ENCODE results near the gene ADORA3.
"Not testable (repeated sequence)": the region's sequence is repeated elsewhere in the genome, so short reads cannot be mapped to it uniquely, and the experiment has no call there.

The ADORA3 gene

DNA sequence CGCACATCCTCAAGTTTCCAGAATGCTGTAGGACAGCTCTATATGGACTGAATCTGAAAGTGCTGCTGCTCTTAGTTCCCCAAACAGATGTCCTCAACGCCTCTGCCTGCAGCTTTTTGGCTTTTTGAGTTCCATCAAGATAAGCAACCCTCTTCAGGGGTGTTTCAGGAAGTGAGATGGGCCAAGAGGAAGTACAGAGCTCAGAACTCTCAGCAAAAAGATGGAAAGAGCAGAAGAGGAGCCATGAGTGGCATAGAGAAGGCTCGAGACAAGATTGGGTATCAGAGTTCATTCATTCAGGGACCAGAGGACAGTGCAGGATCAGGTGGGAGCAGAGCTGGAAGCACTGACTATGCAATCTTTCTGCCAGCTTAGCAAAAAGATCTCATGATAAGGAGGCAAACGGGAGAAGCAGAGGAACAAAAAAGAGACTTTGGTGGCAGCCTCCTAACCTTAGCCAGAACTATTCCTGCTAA lies at the start of gene ADORA3, which contains the start of gene TMIGD3:
Gene ADORA3, minus strand, starts transcription at position 49 of the 476 bp plus-strand sequence. CDS start 279 bp downstream, outside the sequence.
Gene TMIGD3, minus strand, starts transcription at position 49 of the 476 bp plus-strand sequence. CDS start 279 bp downstream, outside the sequence.
- no peak for DNase-seq (ENCODE audit: low read depth)

DNA sequence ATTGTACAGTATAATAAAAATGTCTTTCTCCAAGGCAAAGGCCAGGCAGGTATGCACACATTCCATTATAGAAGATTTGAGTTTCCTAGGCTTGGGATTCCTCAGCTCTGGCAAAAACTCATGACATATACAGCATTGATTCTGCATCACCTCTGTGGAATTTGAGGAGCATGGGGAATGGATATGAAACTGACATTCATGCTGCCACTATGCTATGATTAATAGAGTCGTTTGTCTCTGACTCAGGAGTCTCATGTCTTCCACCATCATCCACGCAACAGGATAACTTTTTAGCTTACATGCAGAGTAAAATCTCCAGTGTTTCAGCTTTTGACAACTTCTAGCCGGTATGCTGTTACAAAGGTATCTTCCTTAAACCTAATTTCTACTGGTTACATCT lies 49.8 kb upstream of the ADORA3 start:
- DNase-seq (ENCODE audit: low read depth) = no peak

DNA sequence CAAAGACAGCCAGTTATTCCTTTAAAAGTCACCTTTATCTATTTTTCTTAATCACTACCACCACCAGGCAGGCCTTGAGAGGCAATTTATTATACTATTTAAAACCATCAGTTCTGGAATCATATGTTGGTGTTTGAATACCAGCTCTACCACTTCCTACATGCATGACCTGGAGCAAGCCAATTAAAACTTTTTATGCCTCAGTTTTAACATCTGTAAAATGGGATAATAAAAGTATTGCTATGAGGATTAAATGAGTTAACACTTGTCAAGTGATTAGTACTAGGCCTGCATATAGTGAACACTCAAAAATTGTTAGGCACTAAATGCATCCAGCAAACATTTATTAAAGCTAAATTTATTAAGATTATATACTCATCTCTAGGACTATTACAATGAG lies 49.2 kb upstream of the ADORA3 start:
- DNase-seq (ENCODE audit: low read depth) = no peak

DNA sequence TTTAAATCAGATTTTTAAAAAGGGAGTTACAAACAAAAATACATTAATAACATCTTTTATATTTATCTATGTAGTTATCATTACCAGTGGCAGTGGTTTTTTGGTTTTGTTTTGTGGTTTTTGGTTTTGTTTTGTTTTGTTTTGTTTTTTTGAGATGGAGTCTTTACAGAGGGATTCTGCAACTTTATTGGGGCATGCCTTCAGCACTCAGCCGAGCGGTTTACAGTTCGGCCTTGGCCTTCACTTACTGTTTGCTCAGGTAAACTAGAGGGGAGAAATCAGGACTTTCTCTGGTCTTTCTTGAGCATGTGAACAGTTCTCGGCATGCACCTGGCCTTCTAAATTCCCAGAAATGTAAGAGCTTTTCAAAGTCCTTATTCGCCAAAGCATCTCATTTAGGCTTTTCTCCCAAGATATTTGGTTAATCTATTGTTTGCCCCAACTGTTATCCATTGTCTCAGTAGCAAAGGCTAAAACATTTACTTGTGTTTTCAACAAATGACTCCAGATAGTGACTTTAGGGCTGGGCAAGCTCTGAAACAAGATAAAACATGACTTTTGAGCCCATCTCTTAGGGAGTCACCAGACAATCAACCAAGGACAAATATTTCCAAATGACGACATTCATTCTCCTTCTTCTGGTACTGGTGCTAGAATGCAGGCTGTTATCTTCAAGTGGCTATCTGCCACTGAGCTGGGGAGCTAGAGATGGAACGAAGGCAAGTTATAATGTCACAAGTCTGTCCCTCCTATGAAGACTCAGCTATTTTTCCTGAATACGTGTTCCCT lies 48.4 kb upstream of the ADORA3 start:
- DNase-seq (ENCODE audit: low read depth) = no peak

DNA sequence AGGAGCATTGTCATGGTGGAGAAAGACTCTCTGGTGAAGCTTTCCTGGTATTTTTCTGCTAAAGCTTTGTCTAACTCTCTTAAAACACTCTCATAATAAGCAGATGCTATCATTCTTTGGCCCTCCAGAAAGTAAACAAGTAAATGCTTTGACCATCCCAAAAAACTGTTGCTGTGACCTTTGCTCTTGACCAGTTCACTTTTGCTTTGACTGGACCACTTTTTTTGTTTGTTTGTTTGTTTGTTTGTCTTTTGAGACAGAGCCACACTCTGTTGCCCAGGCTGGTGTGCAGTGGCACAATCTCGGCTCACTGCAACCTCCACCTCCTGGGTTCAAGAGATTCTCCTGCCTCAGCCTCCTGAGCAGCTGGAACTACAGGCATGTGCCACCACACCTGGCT lies 44.4 kb upstream of the ADORA3 start:
- not testable (repeated sequence) for DNase-seq (ENCODE audit: low read depth)

DNA sequence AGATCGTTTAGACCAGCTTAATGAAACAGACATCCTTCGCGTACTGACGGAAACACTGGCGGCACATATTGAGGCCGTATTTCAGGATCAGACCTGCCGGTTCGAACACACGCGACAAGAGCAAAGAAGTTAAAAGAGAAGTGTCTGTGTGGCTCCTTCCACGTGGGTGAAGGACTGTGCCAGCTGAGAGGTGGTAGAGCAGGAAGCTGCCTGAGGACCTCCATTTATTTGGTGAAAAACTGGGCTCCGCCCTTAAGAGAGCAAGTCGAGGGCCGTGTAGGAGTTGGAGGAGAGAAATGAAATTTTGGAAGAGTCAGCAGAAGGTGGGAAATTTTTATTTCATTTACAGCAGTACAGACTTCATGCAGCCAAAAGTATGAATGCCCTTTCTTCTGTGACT lies 38.8 kb upstream of the ADORA3 start:
- DNase-seq (ENCODE audit: low read depth) = no peak

DNA sequence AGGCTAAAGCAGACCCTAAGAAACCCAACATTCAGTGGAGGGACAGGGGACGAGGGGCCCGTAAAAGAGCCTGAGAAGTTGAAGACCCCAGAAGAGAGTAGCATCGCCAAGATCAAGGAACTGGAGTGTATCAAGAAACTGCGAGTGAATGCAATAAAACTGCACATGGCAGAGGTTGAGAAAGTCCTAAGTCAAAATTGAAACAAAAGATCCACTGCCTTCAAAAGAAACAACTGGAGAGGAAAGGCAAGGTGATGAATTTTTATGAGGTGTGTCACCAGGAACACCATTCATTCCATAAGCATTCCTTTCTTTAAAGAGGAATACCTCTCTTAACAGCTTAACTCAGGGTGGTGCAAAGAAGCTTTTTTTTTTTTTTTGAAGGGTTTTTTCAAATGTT lies 38.3 kb upstream of the ADORA3 start:
- DNase-seq (ENCODE audit: low read depth) = no peak

DNA sequence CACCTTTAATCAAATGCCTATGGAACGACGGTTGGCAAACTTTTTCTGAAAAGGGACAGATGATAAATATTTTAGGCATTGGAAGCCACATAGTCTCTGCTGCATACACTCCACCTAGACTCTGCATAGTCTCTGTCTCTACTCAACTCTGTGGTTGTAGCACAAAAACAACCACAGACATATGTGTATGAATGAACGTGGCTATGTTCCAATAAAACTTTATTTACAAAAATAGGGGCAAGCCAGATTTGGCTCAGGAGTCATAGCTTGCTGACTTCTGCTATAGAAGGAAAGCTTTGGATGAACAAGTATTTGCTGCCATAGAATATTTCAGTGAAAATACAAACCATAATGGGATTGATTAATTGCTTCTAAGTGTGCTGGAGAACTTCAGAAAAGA lies 37.5 kb upstream of the ADORA3 start:
- DNase-seq (ENCODE audit: low read depth) = no peak

DNA sequence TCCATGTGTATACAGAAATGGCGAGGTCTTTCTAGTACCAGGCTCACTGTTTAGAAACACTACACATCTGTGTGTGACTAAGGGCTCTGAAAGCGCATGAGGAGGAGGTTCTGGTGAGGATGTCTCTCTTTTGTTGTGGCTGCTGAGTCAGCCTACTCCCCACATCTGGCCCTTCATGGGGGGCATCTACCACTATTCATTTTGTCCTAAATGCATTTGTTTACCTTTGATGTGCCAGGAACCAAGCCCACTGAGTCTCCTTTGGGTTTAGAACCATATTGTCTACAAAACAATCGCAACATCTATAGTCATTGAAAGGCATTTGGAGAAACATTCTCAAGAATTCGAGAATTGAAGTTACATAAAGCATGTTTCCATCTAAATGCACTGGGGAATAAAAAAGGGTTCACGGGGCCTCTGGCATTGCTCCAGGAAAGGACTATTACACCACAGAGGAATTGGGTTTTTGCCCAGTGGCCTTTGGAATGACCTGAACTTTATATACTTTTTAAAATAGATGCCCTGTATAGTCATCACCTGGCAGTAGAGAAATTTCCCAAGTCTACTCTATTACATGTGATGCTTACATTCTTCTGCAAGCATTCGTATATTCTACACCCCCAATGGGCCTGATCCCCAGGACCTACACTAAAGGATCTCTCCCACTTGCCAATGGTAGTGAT lies 35.1 kb upstream of the ADORA3 start:
- no peak for DNase-seq (ENCODE audit: low read depth)

DNA sequence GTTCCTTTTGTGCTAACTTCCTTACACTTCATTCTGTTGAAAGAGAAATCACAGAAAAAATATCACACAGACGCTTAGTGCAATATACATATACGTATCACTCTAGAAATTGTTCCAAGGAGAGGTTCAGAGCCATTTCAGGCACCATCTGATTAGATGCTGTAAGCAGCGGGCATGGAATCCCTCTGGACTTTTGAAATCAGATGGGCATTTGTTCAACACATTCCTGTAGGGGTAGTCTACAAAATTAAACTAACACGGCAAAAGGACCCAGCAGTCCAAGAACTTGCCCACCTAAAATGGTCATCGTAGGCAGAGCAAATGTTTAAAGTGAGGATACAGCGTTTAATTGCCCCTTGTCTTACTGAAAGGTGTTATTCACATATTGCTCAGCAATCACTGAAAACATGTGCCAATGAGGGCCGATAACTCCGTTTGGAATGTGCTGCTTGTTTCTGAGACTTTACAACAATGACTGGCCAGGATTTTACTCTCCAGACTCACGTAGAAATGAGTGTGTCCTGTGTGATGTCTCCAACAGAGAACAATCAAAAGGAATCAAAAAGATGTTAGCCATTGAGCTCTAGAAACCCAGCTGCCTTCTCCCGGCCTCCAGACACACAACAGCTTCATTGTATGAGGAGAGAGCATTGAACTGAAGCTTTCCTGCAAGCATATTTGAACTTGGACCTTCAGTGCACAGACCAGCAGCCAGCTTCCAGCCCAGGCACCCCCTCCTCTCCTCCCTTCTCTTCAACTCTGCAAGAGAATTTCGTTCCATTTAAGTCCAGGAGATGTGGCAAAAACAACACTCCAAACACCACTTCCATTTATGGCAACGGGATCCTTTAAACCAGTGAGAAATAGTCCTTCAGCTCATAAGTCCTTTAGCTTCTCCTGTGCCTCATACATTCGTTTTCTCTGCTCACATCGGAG lies 32.1 kb upstream of the ADORA3 start:
- no peak for DNase-seq (ENCODE audit: low read depth)

DNA sequence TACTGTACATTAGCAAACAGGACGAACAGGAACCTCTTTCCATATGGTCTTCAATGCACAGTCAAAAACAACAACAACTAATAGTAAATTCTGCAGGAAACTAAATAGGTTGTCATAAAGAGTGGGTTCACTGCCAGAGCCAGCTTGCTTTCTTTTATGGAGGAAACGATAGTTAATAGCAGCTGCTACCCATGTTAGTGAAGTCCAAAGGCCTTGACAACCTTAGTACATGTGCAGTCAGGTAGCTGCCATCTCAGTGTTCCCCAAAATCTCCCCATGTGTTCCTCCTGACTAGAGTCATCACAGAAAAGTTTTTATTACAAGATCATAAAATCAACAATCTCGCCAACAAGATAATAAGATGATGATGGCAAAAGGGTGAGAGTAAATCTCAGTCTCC lies 16.6 kb upstream of the ADORA3 start:
- DNase-seq (ENCODE audit: low read depth) = no peak

DNA sequence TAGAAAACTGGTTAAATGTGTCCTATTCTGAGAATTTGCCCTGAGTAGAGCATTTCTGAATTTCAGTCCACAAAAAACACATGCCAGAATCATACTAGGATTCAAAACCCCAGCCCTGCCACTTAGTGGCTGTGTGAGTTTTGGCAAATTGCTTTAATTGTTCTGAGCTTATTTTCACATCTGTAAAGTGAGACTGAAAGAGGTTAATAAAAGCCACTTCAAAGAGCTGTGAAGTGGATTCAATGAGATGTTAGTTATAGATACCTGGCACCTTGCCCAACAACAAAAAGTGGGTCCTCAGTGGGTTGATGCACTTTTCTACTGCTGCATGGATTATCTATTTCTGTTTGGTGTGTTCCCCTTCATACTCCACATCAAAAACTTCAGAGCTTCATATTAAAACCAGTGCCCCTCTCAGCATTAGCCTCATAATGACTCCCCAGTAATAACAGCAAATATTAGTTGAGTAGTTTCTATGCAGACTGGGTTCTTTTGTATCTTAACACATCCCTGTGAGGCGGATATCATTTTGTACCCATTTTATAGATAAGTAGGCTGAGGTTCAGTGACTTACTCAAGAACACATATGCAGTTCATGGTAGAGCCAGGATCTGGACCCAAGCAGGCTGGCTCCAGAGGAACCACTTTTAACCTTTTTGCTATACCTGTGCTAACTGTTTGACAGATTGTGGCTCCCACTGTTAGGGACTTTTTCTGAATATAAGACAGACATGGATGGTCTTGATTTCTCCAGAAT lies 14.2 kb upstream of the ADORA3 start:
- no peak for DNase-seq (ENCODE audit: low read depth)

DNA sequence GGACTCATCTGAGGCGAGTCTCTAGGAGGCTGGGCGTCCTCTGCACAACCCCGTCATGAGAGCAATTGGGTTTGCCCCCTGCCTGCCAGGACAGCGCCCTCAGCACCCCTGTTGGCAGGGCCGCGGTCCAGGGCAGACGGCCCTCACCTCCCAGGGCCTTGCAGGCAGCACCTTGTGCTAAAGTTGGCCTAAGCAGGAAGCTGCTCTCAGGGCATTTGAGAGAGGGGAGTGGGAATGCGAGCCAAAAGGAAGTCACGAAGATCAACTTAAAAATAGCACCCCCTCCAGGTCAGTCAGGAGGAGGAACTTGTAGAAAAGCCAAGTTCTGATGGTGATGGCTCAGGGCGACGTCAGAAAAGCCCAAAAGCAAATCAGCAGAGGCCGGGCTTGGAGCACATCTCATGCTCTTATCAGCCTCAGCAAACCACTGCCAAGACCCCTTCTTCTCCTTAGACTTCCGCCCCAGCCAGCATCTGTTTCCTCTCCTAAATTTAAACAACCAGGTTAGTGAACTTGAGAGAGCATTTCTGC lies 12.6 kb upstream of the ADORA3 start:
- DNase-seq (ENCODE audit: low read depth) = no peak

DNA sequence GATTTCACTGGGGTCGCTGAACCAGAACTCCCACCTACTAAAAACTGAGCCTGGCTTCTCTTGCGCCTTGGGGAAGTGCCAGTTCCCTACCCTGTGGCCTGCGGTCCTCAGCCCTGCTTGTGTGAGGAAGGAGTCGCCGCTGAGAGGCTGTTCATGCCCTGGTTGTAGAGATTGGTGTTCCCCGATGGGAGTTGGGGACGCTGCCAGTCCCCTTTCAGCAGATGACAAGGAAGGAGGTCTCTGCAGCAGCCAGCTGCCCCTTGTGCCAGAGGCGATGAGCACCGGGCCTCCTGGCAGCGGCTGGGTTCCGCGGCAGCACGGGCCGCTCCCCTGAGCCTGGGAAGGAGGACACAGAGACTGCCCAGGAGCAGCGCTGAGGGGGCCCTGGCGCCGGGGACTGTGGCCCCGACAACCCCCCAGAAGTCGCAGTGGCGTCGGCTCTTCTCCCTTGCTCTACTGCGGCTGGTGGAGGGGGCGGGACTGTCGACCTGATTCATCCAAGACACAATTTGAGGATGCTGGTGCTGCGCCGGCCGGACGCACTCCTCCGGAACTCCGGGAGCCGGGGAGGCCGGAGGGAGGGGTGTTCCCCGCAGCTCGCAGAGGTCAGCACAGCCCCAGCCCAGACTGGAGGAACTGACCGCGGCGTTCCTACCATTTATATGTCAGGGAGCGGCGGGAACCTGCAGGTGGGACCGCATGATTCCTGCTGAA lies 12.0 kb upstream of the ADORA3 start:
- no peak for DNase-seq (ENCODE audit: low read depth)

DNA sequence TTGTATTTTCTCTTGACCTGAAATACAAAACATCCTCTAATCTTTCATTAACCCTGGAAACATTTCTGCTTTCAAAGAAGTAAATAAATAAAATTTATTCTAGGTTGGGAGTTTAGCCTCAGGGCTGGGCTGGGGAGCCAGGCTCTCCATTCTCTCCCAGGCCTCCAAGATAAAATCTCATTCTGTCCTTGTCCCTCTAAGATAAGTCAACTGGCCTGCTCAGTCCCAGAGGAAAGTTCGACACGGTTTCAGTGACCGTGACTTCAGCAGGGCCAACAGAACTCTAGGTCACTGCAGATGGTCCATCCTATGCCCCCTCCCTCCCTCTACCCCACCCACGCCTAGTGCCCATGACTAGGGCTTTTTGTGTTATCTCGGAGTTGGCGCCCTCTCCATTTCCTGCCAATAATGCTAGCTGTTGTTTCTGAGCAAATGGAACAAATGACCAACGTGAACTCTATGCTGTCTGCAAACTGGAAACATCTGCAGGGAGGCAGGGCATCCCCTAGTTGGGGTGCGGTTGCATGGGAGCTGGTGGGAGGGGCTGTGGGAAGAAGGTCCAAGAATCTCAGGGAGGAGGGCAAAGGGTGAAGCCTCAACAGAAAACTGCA lies 10.1 kb upstream of the ADORA3 start:
- no peak for DNase-seq (ENCODE audit: low read depth)

DNA sequence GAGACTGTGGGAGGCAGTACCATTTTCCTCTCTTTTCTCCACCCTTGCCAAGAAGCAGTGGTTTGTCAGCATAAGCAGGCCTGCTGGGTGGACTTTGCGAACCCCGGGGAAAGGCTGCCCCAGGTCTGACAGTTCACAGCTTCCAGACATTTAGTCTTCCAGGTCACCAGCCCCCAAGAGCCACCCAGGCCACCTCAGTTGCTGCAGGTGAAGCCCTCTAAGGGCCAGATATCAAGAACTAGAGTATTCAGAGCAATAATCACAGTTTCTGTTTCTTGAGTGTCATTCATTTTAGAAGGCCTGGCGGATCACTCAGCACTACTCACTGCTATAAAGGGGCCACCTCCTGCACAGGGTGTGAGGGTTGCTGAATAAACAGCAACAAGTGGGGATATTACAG lies 9.5 kb upstream of the ADORA3 start:
- DNase-seq (ENCODE audit: low read depth) = no peak

DNA sequence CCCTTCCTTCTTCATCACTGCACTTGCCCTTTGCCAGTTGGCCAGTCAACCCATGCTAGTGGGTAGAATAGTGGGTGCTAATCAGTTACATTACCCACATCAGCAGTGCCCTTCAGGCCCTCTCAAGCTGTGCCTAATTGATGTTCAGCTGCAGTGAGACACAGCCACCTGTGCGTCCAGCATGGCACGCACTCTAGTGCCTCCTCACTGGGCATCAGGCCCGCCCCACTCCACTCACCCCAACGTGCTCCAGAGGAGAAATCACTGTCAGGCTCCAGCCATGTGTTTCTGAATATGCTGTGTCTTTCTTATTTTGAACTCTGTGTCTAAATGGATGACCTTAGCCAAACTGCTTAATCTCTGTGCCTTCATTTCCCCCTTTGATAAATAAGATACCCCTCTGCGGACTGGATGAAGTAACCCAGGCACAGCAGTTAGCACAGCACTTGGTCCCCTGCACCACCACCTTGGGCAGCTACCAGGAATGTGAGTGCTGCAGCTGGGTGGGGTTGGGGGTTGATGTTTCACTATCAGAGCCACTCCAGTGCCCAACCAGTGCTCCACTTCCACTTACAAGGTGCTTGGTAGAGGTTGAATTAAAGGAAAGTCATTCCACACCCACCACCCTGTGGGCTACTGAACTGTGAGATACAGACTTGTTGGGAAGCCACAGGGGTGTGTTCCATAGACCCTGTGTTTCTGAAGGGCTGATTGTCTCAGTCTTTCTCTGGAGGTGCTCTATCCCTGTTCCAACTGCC lies 8.9 kb upstream of the ADORA3 start:
- no peak for DNase-seq (ENCODE audit: low read depth)

DNA sequence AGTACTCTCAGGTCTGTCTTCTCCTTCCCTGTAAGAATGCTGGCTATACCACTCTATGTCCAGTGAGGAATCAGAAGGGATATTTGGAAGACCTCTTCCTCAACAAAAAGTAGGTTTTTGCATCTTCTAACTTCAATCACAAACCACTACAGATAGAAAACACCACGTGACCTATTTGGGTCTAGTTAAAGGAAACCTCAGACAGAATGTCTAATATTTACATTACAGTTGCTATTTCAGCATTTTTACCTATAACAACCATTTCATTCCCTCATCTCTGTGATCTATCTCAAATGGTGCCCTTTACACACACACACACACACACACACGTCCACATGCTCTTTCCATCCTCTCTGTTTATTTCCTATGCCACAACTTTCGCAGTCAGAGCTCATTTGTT lies 7.9 kb upstream of the ADORA3 start:
- no peak for DNase-seq (ENCODE audit: low read depth)

DNA sequence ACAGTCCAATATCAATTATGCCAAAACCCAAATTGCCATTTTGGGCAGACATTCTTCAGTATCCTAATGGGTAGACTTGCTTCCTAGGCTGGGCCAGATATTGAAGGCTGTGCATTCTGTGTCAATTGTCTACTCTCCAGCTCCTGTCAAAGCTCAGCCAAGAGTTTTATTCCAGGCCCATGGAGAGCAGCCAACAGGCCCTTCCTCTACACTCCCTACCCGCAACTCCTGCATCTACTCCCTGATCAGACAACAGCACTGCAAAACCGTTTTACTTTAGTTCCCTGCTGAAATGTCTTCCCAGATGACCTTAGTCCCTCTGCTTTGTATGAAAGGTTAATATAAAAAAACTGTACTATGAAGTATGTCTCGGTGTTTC lies 6.6 kb upstream of the ADORA3 start:
- DNase-seq (ENCODE audit: low read depth) = no peak
